SK-N-MC (cell line): Measurements from ENCODE around the gene UBE2E2.

Experiments
- EZH2 ChIP-seq: fragments of 200-600 bp; sonication (generic); IDR thresholded peaks from one replicate; pipeline ENCODE4 v1.6.1; 2017; ENCODE audit warnings: antibody characterized with exemption
- POLR2AphosphoS5 ChIP-seq: IDR thresholded peaks from 2 replicates; pipeline ENCODE4 v1.6.1; 2012; ENCODE audit warnings: mild to moderate bottlenecking, low read depth, low read length, borderline replicate concordance

DNA sequence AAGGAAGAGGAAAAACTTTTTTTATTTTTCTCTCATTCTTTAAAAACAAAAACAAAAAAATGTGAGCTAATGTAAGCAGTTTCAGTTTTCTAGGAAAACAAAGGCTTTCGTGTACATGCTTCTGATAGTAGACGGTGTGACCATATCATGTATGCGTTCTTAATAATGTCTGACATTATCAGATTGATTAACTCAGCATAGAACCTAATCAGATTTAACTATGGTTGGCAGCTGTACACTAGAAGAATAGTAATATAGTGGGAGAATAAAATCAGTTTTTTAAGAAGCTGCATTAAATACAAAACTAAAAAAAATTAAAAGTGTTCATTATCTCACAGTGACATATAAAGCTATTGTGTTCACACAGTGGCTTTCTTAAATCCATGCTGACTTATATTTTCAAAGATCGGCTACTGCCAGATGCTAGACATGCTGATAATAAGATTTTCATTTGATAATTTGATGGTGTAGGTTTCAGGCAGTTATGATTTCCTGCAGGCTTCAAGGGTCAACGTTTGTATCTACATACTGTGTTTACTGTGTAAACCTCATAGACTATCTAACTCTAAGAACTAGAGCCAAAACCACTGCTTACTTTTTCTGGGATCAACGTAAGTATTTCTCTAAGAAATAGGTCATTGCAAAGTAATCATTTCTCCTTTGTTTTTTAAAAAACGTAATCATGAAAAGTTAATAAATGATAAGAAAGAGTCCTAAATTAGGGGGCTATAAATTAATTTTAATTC is 74.0 kb downstream of the UBE2E2 start:
- TF ChIP-seq EZH2 (no peak), POLR2AphosphoS5 (no peak)
